ENCODE results near the gene BRSK2.

DNA sequence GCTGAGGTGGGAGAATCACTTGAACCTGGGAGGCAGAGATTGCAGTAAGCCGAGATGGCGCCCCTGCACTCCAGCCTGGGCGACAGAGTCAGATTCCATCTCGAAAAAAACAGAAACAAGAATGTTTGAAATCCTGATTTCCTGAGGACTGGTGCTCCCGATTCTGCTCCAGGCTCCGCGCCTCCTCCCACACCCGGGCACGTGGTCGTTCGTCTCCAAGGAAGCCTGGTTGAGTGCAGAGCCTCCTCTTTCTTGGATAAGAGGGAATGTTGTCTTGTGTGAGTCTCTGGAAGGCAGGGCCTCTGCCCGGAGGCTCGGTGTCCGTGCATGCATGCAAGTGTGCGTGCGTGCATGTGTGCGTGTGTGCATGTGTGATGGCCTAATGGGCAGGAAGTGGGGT, 30.1 kb downstream of the BRSK2 start:
- TF ChIP-seq POLR2A (IDR thresholded peaks at IDR 0.05) (no peak), EP300 (IDR thresholded peaks at IDR 0.05) (no peak), POLR2AphosphoS5 (IDR thresholded peaks at IDR 0.05) (no peak)

Measured in upper lobe of left lung (tissue), 4 donors.